ENCODE results near the gene LTBP1. TPM values are rescaled to one million over a fixed set of nuclear protein-coding genes. Genes with fewer than 3 reads are reported as not detected.

Gene LTBP1
- total and polyA plus RNA-seq, 2 of the 13 experiments (the other 11 are each of a cell fraction or from before 2014, with no cell fraction given) = 0.12 to 0.22 TPM

DNA sequence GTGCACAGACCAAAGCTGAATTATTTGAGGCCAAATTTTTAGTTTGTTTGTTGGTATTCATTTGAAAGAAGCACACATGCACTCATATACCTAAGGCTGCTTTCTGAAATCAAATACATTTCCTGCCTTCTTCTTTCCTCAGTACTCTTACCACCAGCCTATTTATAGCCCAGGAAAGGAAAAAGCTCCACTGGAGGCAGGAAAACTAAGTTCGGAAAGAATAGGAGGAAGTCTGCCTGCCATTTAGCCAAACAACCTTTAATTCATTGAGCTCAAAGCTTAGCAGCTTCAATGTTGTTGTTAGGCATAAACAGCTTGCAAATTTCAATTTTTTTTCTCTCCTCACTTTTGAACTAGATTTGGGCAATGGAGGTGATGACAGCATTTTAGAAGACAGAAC, 489.3 kb downstream of the LTBP1 start (continued):
- TF ChIP-seq, protein P1, sequence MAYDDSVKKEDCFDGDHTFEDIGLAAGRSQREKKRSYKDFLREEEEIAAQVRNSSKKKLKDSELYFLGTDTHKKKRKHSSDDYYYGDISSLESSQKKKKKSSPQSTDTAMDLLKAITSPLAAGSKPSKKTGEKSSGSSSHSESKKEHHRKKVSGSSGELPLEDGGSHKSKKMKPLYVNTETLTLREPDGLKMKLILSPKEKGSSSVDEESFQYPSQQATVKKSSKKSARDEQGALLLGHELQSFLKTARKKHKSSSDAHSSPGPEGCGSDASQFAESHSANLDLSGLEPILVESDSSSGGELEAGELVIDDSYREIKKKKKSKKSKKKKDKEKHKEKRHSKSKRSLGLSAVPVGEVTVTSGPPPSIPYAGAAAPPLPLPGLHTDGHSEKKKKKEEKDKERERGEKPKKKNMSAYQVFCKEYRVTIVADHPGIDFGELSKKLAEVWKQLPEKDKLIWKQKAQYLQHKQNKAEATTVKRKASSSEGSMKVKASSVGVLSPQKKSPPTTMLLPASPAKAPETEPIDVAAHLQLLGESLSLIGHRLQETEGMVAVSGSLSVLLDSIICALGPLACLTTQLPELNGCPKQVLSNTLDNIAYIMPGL (CRISPR knock-in tag; IDR thresholded peaks at IDR 0.05; ENCODE audit: borderline replicate concordance in 1 of 2, low read depth in 1 of 2) = no peak
- no peak for TF ChIP-seq CEBPB (IDR thresholded peaks at IDR 0.05; ENCODE audit: borderline replicate concordance, low read depth, low read length)
- no peak for TF ChIP-seq ZNF546 (CRISPR knock-in tag; conservative IDR thresholded peaks at IDR 0.05)
- no peak for TF ChIP-seq ZNF782 (CRISPR knock-in tag; IDR thresholded peaks at IDR 0.05; ENCODE audit: borderline replicate concordance)

DNA sequence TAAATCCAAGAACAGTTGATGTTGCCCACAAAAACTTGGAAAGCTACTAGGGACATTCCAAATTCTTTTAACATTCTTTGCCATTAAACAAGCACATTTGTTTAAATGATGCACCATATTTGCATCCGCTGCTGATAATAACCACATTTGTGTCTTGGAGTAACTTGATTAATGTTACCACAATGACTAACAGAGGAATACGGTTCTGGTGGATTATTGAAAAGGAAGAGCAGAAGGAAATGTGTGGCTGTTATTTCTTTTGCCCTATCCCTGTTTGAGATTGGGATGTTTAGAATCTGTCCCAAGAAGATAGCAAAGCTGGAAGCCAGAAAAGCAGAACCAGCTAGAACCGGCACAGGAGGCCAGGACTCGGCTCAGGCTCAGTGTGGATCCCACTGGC, 490.5 kb downstream of the LTBP1 start:
- H3K4me1 ChIP-seq (ENCODE audit: insufficient read depth, low read length) = no peaks in the 10 kb centered on the region
- no peak overlapping the region for H3K27ac ChIP-seq (ENCODE audit: extremely low read length, insufficient read depth, low read length)
- TF ChIP-seq ZSCAN30 (CRISPR knock-in tag; IDR thresholded peaks at IDR 0.05) = no peak
- no peak for TF ChIP-seq RAD51 (IDR thresholded peaks at IDR 0.05; ENCODE audit: borderline replicate concordance)
- TF ChIP-seq ZNF781 (CRISPR knock-in tag; IDR thresholded peaks at IDR 0.05; ENCODE audit: borderline replicate concordance, not compliant biosample characterization) = no peak
- no peak for TF ChIP-seq ZFX (CRISPR knock-in tag; IDR thresholded peaks at IDR 0.05; ENCODE audit: low read depth)
- no peak for TF ChIP-seq RELA (CRISPR knock-in tag; IDR thresholded peaks at IDR 0.05)
- no peaks in the 10 kb centered on the region for H4K20me1 ChIP-seq (ENCODE audit: insufficient read depth, low read length)
- ChIA-PET POLR2A (no interaction called here), CTCF (ENCODE audit: low intra/inter-chr PET ratio, low total read pairs) (no interaction called here)
- 19% methylated on average over 4 of the region's 4 CpGs for WGBS (ENCODE audit: low lambda C conversion rate)
- no TSS peak for BruUV-seq (replicated peaks)
- H2AFZ ChIP-seq (ENCODE audit: low read length) = no peak overlapping the region
- no peak overlapping the region for H3K4me2 ChIP-seq (ENCODE audit: low read depth, low read length)
- H3K4me3 ChIP-seq (replicated peaks in 1 of 3; ENCODE audit: insufficient read depth in 1 of 3, low read depth in 2 of 3, low read length in 3 of 3) = no peak overlapping the region
- H3K27me3 ChIP-seq (ENCODE audit: control insufficient read depth in 1 of 2, insufficient read depth in 2 of 2, low read length in 2 of 2) = peaks cover 0 to 5% of the 10 kb centered on the region in 2 experiments; a peak in 1 of 5 replicates
- in situ Hi-C loops (cut with HindIII; ENCODE audit: extremely low pct_ligation_motif_present, low pct_unique_long_range_greater_than_20kb) (no loop called here), intact Hi-C loops (cut with micrococcal nuclease; ENCODE audit: unreplicated experiment) (no loop called here)
- no peak for ATAC-seq
- H3K9ac ChIP-seq (ENCODE audit: insufficient read depth, low read depth, low read length) = no peak overlapping the region
- FAIRE-seq = no peak
- no peaks in the 10 kb centered on the region for H3K36me3 ChIP-seq (replicated peaks in 1 of 2; ENCODE audit: control insufficient read depth in 1 of 2, insufficient read depth in 2 of 2, low read length in 2 of 2)
- no peaks in the 10 kb centered on the region for H3K79me2 ChIP-seq (ENCODE audit: insufficient read depth, low read length)
- no peaks in the 10 kb centered on the region for H3K9me3 ChIP-seq (ENCODE audit: low read length)
- DNase-seq (ENCODE audit: low spot score) = no peak

Data from HepG2 (cell line).